HG03521 (cell line): ENCODE results near the gene STUM.

Experiments used
- ATAC-seq: cut with Tn5 transposase; IDR thresholded peaks from one replicate; pipeline ENCODE4 v1.9.1; 2021; ENCODE audit warnings: mild to moderate bottlenecking, moderate library complexity; ENCODE audit not compliant: unreplicated experiment

Gene STUM

DNA sequence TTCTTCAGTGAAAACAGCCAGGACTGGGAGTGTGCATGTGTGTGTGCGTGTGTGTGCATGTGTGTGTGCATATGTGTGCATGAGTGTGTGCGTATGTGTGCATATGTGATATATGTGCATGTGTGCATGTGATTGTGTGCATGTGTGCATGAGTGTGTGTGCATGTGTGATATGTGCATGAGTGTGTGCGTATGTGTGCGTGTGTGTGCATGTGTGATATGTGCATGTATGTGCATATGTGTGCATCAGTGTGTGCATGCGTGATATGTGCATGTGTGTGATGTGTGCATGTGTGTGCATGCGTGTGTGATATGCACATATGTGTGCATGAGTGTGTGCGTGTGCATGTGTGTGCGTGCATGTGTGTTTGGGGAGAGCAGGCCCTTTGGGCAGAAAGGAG, 100.7 kb downstream of the STUM start:
- ATAC-seq = no peak

DNA sequence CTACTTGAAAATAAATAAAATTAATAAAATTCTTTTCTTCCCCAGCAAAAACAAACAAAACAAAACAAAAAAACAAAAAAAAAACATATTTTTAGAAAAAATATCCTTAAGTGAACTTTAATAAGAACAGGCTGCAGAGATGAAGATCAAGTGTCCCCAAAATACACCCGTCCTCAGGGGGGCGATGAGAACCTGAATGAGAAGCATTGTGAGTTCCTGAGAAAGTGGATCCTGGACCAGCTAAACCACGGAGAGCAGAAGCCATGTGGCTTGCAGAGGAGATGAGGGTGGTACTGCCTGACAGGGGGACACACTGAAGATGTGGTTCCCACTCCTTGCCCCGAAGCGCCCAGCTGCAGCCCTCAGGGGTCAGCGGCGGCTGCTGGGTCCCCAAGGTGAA, 101.2 kb downstream of the STUM start:
- no peak for ATAC-seq

DNA sequence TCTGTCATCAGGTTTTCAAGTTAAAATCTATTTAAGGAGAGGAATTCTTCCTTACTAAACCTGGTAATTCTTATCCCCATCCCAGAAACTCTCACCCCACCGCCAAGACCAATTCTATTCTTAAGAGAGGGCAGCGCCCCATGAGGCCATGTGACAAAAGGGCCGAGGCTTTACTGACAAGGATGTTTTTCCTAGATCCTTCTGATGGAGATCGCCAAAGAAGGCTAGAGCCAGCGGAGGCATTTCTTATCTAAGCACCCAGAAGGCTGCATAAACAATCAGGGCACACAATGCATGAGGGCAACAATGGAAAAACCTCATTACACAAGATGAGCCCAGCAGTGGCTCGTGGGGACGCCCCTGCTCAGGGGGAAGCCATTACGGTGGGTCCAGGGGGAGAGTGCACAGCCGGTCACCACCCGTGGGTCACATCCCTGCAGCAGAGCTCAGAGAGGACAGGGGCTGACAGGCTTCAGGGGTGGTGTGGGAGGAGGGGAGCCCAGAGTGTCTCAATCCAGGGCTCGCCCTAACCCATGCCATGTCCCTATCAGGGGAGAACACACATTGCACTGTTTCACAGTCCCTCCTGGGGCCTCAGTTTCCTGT, 101.8 kb downstream of the STUM start:
- no peak for ATAC-seq

DNA sequence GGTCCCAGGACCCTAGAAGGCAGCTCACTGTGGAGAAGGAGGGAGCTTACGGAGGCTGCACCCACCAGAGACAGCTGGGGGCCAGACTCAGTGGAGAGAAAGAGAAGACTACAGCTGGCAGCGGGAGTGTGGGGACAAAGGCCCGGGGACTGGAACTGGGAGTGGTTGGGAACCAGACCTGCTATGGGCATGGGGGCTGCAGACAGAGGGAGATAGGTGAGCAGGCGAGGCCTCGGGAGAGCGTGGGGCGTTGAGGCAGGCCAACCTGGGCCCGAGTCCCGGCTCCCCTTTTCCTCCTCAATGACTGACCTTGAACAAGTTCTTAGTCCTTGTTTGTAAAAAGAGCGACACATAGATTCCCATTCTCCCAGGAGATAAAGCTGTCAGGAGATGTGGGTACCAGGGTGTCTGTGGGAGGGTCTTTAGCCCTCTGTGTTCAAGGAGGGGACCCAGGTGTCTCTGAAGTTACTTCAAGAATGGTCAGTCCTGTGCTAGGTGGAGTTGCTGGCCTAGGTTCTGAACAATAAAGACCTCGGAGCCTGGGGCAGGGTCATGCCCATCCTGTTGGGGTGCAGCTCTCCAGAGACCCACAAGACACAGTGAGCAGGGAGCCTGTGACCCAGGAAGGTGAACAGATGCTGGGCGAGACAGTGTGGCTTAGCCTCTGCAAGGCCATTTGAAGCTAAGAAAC, 102.6 kb downstream of the STUM start:
- ATAC-seq = no peak

DNA sequence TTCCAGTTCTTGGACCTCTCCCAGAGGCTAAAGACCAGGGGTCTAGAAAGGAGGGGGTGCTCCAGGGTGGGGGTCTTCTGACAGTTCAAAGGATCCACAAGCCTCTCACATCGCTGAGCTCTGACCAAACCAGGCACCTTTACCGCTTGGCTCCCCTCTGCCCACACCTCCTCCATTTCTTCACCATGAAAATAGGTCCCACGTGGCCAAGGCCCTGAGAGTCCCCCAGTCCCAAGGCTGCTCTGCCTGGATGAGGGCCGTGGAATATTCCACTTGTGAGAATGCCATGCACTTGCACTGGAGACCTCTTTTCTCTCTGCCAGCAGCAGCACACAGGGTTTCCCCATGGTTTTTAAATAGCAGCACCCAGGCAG, 103.2 kb downstream of the STUM start:
- ATAC-seq = no peak

DNA sequence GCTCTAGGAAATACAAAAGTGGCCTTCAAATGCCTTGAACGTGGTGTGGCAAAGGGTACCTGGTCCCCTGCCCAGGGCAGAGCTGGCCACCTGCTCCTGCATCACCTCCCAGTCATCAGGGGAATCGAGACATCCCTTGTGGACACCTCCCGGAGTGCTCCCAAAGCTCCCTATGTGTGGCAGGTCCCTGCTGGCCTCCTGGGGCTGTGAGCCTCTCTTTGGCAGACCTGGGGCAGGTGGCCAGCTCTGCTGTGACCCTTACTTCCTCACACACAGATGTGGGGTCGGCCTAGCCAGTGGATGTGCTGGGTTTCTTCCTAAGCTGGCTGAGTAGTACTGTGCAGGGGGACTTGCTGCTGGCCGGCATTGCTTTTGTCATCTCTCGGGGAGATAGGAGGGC, 104.0 kb downstream of the STUM start:
- no peak for ATAC-seq

DNA sequence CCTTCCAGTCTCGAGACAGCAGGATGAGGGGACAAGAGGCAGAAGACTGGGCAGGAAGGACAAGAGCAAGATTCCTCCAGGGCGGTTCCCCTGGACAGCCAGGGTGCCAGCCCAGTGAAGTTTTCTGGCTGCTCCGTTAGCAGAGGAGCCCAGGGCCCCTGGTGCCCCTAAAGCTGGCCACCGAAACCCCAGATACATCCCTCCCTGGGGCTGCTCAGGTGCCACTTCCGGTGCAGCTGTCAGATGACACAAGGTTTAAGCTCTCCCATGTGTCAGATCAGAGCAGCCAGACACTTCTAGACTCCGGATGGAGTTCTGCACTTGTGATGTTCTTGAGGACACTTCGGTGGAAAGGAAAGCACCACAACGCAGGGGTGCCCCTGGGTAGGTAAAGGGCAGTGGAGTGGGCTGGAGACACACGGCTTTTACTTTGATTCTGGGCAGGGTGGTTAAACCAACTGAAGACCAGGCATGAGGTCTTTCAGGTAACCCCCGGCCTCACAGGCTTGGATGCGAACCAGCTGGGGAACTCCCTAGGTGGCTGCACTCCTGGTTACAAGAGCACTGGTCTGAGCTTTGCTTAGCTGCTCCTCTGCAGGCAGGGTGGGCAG, 104.9 kb downstream of the STUM start:
- peak; percentile 64 for ATAC-seq

DNA sequence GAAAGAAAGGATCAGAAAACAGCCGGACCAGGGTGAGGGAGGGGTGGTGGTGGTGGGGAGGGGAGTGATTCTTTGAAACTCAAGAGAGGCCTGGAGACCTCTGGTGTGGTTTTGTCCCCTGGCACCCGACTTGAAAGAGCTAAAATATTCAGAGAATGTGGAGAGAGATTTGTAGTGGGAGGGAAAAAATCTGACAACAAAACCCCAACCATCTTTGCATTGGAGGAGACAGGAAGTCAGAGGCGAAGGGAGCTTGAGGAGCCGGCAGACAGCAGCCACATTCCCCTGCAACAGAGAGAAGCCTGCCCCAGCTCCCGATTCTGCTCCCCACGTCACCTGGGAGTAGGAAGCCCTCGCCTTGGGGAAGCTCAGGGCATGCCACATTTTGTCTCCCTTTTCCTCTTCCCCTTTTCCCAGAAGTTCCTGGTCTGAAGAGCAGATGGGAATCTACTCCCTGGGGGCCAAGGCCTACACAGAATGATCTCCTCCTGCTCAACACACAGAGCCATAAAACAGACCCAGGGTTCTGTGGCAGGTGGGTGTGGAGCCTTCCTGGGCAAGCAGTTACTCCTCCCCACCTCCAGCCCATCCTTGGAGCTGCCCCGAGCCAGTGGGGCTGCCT, 105.6 kb downstream of the STUM start:
- ATAC-seq = no peak

DNA sequence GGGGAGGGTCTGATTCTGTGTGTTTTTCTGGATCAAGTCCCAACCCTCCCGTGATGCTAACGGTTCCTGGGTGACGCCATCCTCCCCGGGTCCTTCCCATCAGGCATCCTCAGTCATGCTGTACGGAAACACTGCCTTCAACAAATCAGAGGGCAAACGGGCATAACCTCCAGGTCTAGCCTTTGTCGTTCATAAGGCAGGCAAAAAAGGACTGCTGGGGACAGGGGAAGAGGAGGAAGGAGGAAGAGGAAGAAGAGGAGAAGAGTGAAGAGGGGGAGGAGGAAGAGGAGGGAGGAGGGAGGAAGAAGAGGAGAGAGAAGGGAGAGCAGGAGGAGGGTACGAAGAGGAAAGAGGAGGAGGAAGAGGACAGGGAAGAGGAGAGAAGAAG, 106.1 kb downstream of the STUM start:
- no peak for ATAC-seq

DNA sequence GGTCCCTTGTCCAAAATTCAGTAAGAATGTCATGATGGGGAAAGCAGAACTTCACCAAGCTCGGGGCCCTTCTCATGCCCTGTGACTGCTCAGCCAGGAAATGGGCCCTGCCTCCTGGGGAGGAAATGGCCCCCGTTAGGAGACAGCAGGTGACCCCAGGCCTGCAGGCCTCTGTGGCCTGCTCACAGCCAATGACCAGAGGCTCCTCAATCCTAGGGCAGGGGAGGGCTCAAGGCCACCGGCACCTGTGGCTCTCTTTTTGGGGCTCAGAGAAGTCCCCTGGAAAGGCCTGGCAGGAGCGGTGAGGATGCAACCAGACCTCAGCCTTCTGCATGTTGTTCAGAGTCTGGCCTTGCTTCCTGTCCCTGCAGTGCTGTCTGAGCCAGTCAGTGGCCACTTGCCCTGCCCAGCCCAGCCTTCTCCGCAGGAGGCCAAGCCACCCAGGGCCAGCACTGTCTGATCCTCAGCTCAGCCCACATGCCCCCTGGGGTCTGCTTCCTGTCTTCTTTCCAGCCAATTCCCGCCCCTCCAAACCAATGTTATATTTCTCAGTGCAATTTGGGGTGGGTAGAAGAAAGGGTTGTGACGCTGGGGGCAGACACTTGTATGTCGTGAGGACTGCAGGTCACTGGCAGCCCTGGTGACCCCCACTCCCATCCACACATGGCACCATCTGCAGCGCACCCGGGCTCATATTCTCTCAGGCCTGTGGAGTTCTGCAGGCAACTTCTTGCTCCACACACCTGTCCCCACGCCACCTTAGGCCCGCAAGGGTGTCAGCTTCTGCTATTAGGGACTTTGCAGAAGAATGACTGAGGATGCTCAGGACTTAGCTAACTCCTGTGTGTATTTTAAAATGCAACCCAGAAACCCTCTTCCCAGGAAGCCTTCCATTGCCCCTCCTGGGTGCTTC, 106.9 kb downstream of the STUM start:
- ATAC-seq = no peak

DNA sequence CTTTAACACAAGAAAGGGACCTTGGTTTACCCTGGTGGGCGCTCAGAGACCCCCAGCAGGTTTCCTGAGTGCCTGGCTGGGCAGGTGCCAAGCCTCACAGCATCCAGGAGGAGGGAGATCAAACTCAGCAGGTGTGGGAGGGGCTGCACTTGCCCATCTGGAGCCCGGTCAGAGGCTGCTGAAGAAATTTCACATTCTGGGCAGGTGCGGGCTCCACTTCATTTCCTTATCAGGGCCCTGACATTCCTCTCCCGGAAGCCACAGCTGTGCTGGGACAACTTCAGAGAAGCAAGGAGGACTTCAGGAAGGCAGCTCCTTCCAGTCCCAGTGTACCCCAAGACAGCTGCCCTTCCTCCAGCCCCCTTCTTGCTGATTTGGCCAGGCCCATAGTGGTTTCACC, 107.6 kb downstream of the STUM start:
- ATAC-seq = no peak

DNA sequence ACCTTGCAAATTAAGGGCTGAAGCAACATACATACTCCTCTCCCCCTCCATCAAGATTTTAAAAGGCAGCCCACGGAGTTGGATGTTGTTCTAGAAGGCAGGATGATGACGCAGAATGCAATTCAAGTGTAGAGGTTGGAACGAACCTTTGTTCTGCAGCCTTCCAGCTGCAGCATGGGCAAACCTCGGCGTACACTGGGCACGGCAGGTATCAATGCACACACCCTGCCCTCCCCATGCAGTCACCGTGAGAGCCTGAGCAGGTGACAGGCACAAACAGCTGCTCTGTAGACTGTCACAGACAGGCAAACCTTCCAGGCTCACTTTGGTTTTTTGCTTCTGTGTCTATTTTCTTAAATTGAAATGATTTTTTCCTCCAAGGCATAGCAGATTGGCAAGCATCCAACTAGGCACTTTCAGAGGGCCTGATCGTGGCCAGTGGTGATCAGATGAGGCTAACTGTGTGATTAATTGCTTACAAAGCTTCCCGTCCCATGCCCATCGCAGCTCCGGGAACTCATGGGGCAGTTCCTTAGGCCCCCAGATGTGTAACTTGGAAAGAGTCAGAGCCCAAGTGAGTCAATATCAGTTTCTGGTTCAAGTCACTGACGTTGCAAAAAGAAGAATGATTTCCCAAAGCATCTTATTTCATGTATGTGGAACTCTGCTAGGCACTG, 108.2 kb downstream of the STUM start:
- no peak for ATAC-seq

DNA sequence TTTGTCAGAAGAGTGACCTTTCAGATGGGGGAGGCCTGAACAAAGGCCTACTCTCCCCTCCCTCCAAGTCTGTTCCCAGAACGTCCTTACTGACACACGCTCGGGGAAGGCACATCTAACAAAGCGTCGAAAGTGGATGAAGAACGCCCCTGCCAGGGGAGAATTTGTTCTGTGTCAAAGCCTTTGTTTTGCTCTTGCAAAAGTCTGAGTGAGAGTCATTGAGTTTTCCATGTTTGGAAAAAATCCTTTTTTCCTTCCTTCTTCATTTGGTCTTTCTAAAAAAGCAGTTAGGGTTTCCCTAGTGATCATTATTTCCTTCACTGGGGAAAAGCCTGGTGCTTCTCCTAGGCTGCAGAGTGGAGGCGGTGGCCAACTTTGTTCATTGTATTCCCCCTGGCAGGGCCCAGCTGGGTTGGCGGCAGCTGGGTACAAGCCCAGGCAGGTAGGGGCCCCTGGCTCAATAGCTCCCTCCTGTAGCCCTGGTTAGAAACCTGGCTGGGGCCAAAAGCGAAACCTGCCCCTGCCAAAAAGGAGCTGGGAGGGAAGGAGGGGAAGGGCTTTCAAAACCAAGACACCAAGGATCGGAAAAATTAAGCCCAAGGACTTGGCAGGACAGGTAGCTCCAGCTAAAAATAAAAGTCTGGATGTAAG, 109.5 kb downstream of the STUM start:
- no peak for ATAC-seq

DNA sequence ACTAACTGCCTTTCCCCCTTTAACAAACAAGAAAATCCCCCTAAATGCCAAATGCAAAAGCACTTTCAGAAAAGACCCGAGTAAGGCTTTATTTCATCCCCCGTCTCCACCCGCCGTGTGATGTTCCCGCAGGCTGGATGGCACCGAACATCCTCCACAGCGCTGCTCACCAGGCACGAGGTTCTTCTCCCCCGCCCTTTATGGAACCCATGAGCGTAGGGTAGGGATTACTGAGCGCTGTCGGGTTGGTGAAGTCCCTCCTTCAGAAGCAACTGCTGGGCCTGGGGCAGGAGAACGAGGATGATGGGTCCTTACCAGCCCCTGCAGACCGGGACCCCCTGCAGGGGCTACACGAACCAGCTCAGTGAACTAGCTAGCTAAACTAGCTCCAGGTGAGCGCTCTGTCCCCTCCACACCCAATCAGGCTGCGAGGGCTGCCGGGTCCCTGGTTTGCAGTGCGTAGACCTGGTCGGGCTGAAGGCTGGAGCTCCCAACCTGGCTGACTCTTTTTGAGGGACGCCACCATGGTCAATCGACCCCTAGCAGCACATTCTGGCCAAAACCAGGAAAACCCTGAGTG, 110.1 kb downstream of the STUM start:
- ATAC-seq = no peak
